HG02759 (cell line): ENCODE results near the gene NOS1AP.
A peak's percentile ranks its signal among the peaks of the same experiment; 100 is the strongest.

Experiments
- ATAC-seq: cut with Tn5 transposase; IDR thresholded peaks from one replicate; pipeline ENCODE4 v1.9.1; 2021; ENCODE audit warnings: mild to moderate bottlenecking, moderate library complexity; ENCODE audit not compliant: unreplicated experiment

The NOS1AP gene

DNA sequence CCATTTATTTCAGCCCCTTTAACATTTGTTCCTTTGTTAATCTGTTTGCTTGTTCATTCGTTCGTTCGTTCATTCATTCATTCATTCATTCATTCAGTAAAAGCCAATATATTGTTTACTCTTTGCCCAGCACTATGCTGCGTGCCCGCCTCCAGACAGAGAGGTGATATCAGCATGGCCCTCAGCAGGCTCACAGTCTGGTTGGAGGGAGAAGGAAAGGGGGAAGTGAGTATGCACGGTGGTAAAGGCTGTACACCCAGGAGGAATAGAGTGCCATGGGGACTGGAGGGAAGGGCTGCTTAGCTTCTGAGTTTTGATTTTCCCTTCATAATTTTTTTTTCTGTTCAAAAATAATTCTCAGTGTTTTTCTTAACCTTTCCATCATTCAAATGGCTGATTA is 144.7 kb downstream of the NOS1AP start:
- no peak for ATAC-seq

DNA sequence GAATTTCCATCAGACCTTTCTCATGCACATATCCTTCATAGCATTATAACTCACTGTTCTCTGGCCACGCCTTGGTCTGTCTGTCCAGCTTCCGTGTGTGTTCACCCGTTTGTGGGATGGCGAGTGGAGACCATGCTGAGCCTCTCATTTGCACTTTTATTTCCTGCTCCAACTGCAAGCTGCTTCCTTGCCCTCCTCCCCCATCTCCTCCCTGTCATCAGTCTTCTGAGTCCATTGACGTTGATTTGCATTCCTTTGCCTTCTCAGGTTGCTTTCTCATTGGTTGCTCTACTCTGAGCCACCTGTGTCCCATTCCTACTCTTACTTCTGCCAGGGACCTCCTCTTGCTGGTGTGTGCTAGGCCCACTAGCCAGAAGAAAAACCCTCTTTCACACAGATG is 146.4 kb downstream of the NOS1AP start:
- ATAC-seq: no peak

DNA sequence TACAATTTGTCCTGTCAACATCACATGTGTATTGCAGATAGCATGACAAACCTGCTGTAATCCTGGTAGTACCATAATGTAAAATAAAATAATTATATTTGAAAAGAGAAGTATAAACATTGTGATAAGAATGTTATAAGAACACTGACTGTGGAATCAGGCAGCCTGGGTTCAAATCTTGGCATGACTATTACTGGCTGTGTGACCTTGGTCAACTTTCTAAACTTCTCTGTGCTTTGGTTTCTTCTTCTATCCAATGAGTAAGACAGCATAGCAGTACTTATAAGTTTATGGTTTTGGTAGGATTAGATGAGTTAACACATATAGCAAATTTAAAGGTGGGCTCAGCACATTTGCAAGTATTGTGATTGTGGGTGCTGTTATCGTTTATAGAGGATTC is 147.1 kb downstream of the NOS1AP start:
- no peak for ATAC-seq

DNA sequence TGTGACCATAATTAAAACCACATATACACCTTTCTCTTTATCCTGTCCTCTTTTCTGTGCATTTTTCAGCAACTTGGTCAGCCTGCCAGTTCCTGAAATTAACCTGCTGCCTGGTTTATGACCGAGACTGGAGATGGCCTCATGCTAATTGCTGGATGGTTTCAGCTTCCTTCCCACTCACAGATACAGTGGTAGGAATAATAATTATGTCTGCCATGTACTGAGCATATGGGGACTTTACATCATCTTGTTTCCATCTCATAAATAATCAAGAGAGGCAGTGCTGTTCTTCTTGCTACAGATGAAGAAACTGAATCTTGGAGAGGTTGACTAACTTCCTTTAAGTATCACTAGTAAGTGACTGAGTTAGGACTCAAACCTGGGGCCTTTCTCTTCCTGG is 148.2 kb downstream of the NOS1AP start:
- ATAC-seq: no peak

DNA sequence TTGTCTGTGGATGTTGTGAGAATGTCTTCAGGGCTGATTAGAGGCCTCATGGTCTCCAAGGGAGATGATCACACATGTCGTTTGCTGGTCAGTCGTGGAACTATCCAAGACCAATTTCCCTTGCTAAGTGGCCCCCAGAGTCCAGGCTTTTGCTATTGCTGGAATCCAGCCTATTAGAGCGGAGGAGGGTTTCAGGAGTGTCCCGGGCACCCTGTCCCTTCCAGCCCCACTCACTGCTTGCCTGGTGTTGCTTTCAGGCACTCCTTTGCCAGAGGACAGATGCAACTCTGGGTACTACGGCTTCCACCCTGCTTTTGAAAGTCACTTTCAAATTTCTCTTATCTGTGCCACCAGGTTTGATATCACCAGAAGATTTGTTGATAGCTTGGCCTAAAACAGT is 149.1 kb downstream of the NOS1AP start:
- no peak for ATAC-seq

DNA sequence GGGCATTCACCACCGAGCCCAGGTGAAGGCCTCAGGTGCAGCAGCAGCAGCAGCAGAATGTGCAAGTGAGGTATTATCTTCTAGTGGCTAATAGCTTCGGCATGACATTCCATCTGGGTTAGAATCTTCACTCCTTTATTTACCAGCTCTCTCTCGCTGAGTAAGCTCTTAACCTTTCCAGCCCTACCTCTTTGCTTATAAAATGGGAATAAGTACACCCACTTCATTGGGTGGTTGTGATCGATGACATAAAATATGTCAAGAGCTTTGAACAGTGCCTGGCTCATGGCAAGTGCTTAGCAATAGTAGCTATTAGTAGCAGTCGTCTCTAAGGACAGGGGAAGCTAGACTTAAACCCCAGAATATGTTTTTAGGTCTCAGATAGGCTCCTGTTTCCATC is 149.5 kb downstream of the NOS1AP start:
- no peak for ATAC-seq

DNA sequence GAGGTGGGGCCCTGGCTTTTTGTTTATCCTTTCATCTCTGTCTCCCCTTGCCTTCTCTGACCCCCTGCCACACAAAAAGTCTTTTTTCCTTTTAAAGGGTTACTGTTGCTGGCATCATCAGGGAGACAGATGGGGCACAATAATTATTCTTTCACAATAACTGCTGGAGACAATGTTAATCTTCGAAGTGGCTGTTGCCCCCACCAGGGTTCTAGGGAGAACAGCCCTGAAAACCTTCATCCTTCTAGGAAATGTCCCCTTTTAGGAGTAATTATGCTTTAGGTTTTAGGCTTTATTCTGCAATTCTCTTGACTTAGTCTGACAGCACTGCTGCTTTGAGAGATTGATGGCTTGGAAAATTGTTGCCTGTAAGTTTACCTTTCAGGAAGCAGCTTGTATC is 150.0 kb downstream of the NOS1AP start:
- ATAC-seq: no peak

DNA sequence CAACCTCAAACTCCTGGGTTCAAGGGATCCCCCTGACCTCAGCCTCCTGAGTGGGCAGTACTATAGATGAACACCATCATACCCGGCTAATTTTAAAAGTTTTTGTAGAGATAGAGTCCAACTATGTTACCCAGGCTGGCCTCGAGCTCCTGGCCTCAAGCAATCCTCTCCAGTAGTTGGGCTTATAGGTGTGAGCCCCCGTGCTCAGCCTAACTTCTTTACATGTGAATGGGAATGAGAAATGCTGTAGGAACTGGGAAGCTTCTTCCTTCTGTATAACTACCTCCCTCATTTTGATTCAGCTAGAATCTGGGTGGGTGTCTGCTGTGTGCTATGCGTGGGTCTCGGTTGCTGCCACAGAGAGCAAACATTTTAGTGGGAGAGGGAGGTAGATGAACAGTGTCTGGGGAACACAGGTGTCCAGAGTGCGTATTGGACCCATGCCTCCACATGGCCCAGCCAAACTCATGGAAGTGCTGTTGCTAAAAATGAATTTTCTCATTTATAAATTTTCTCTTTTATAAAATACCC is 150.6 kb downstream of the NOS1AP start:
- no peak for ATAC-seq

DNA sequence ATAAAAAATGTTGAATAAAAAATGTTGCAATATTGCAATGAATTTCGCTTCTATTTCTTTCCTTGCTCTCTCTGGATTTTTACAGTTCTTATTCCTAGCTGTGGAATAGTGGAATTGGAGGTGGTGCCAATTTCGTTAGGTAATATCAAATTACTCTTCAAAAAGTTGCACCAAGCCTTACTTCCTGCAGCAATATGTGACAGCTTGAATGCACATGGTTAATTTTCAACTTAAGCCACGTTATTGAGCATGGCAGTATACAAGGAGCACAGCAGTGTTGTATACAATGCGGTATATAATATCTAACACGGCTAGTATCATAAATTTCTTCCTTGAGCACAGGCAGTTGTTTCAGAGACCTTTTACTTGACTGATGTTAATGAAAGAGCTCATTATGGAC is 152.5 kb downstream of the NOS1AP start:
- no peak for ATAC-seq

DNA sequence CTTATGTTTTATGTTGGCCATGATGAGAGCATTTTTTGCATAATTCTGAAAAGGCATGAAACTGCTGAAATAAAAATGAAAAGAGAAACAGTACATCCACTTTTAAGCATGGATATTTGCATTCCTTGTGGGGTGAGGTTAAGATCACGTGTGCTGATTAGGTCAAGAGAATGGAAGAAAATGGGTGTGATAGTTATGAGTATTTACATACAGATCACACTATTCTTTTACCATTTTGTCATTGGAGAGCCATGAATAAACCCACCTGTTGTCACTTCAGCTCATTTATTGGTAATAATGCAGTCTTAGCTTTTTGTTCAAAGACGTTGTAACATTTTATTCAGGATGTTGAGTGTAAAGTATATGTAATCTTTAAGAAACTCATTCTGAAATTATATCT is 153.2 kb downstream of the NOS1AP start:
- no peak for ATAC-seq

DNA sequence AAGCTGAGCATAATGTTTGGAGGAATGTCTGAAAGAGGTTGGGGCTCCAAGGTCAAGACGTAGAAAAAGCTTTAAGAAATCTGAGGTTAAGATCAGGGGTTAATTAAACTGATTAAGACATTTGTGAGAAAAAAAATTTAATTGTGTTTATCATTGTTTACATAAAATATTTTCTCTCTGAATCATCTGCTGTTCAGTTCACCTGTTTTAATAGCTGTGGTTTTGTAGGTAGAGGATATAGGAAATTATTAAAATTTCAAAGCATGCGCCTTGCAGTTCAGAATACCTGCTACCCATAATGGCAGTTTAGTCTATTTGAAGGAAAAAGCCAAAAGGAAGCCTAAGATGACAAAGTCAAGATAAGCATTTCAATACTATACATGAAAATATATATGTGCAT is 154.0 kb downstream of the NOS1AP start:
- no peak for ATAC-seq

DNA sequence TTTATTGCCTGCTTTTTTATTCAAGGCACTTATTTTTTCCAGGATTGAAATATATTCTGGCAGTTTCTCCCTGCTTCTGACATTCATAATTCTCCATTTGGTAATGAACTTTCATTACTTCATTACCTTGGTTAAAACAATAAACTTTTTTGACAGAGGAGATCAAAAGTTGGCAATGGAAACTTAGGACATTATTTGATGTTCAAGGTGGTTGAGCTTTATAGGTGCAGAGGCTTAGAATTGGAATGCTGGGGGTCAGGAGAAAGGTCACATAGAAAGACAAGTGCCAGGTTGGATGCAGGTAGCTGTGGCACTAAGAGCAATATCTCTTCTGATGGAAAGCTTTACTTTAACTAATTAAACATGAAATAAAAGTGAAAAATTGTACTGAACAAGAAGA is 154.8 kb downstream of the NOS1AP start:
- ATAC-seq: no peak

DNA sequence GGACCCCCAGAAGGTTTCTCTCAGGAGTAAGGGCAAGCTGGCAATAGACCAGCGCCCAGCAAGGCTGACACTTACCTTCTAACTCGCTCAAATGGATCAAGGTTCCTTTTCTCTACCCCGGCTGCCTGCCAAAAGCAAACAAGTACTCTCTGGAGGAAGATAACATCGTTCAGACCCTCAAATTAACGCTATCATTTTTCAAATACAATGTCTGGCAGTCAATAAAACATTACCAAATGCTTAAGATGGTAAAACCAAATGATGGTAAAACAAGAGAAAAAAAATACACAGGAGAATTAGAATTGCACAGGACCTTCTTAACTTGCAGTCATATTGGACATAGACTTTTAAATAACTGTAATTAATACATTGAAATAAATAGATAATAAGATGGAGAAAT is 159.1 kb downstream of the NOS1AP start:
- ATAC-seq: no peak

DNA sequence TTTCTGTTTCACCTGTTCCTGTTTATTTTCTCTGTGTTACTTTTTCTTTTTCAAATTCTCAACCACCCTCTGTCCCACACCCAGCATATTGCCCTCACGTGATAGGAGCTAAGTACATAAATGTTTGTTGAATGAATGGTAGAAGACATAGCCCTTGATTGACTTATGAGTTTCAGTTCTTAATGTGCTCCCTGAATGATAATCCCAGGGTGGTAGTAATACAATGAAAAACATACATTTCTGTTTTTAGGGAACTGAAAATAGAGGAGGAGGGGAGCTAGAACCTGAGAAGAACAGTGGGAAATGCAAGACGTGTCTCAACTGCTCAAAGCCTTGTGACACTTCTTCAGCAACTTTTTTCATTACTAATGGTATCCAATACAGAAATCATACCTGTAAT is 160.1 kb downstream of the NOS1AP start:
- peak; percentile 42 for ATAC-seq

DNA sequence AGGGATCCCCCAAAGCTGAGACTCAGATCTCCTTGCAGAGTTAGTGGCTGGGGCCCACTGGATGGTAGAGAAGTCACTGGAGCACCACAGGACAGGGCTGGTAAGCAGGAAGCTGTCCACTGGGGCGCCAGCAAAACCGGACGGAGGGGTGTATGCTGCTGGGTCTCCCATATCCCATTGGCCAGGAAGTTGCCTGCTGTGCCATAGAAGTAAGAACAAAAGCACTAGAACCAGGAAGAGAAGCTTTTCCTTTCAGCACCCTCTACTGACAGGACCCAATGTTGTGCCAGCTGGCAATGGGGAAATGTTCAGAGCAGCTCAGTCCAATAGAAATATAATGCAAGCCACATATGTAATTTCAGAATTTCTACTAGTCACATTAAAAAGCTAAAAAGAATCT is 160.6 kb downstream of the NOS1AP start:
- no peak for ATAC-seq

DNA sequence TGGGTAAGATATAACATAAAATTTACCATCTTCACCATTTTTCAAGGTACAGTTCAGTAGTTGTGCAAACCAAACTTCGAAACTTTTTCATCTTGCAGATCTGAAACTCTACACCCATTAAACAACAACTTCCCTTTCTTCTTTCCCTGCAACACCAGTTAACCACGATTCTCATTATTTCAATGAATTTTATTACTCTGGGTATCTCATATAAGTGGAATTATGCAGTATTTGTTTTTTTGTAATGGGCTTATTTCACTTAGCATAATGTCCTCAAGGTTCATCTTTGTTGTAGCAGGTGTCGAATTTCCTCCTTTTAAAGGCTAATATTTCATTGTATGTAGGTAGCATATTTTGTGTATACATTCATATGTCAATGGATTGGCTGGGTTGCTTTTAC is 161.0 kb downstream of the NOS1AP start:
- no peak for ATAC-seq

DNA sequence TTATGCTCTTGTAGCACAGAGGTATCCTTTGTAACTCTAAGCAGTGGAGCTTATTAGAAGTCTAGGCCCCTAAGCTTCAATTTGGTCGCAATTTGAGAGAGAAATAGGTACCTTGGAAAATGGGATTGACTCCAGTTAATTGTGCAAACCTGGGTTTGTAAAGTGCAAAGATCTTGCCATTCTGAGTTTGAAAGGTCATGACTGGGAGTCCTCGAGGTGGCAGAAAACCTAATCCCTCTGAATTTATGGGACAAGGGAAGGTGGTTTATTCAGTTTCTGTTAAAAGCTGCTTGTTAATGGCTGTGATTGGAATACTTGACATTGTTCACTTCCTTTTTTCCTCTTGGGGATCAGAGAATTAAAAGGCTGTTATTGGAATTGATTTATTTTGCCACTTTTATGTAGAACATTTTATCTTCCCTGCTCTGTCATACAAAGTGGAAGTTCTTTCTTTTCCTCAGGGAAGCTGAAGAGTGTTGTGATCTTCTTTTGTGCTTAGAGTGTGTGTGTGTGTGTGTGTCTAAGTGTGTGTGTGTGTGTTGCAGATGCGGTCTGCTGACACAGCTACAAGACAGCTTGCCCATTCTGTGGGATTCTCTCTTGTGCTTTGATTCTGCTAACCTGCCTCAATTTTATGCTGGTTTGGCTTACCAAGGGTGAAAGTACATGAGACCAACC is 162.7 kb downstream of the NOS1AP start:
- no peak for ATAC-seq

DNA sequence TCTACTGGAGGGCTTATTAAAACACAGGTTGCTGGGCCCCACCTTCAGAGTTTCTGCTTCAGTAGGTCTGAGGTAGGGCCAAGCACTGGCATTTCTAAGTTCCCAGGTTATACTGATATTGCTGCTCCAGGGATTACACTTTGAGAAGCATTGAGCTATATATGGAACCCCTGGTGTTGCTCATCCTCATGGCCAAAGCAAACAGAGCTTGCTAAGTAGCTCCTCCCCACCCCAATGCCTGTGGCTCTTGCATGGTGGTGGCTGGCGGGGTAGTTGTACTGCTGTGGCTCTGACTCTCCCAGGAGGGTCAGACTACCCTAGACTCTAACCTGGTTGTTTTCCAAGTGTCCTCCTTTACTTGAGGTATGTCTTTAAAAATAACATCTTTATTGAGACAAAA is 163.6 kb downstream of the NOS1AP start:
- ATAC-seq: no peak

DNA sequence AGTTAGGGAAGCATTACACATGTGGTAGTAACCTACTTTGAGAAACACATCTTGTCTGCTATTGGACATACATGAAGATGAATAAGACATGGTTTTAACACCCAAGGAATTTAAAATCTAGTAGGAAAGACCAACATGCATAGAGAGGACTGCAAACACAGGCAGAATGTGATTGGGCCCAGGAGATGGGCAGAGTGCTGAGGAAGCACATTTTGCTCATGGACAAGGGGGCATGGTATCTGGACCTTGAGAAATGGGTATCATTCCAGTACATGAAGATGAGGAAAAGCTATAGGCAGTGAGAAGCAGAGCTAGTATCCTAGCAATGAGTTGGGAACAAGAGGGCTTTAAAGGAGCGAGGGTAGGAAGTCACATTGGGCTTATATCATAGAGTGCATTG is 164.4 kb downstream of the NOS1AP start:
- no peak for ATAC-seq

DNA sequence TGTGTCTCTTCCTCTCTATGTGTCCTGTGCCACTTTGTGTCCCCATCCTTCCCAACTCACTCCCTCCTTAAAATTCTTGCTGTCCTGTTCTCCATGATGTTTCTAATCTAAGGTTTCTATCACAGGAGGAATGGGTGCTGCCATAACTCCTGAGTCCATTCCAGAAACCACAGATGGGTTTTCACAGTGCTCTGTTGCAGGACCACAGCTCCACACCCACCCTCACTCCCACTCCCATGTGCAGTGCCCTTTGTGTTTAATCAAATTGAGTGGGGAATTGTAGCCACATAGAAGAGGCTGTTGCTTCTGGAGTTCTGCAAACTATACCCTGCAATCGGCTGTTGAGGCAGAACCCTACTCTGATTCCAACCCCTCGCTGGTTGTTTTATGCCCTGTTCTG is 165.1 kb downstream of the NOS1AP start:
- ATAC-seq: no peak

DNA sequence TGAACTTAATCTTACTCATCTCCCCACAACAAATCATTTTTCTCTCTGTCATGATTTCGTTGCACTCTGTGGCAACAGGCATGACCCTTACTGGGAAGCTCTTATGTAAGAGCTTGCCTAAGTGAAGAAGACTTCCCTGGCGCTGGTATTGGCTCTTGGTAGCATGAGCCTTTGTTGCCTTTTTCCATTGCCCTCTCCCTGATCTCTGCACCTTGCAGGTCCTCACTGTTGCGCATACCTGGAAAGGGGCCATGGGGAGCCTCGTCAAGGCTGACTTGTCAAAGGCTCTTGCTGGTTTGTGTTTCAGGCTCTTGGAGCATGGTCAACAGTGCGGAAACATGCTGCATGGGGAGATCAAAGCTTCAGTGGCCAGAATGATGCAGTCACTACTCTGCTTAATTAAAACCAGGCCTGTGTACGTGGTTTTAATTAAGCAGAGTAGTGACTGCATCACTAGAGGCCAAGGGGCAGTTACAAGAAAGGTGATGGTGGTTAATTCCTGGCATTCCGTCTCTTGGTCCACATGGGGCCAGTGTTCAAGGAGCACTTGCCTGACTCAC is 165.8 kb downstream of the NOS1AP start:
- no peak for ATAC-seq

DNA sequence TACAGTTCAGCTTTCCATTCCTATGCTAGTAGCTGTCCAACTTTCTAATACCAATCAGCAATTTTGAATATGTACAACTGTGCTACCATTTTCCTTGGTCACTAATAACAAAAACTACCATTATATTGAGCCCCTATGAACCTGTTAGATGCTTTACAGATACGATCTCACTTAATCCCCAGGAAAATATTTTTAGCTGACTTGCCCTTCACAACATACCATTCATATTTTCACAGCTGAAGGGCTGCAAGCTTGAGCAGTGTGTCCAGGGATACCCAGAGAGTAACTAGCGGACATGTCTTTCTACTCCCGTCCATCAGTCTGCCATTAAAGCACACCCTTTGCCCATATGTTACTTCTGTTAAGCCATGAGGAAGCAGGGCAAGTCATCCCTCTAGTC is 166.7 kb downstream of the NOS1AP start:
- ATAC-seq: no peak

DNA sequence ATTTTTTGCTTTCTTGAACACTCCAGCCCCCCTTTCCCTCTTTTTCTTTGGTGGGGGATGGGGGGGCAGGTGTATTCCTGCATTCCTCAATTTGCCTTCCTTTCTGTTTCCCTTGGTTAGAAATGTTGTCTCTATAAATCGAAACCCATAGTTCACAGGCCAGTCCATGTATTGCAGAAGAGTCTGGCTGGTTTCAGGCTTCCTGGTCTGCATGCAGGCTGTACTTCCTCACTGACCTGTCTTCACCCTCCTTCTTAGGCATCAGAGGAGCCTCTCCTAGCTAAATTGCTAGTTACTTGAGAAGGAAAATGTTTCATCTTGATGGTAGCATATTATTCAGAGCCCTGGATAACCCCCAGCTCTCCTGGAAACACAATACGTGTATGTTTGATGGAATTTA is 167.1 kb downstream of the NOS1AP start:
- no peak for ATAC-seq
